SJCRH30 (cell line): ENCODE results near the gene SLC39A10. TPM values are rescaled to one million over a fixed set of nuclear protein-coding genes. Genes with fewer than 3 reads are reported as not detected.

Experiments used
- DNase-seq, 2 experiments: peaks; one replicate each; pipeline ENCODE4 v3.0.0-alpha.2; 2015 to 2020
- H3K27ac ChIP-seq: fragments of 250-450 bp; sonication (Bioruptor Pico); 2 replicates; pipeline ENCODE4 v1.5.1; 2020; ENCODE audit warnings: mild to moderate bottlenecking, moderate library complexity
- H3K27me3 ChIP-seq: fragments of 250-450 bp; sonication (Bioruptor Pico); 2 replicates; pipeline ENCODE4 v1.5.1; 2020; ENCODE audit warnings: mild to moderate bottlenecking, moderate library complexity
- H3K36me3 ChIP-seq: fragments of 250-450 bp; sonication (Bioruptor Pico); 2 replicates; pipeline ENCODE4 v1.5.1; 2020; ENCODE audit warnings: mild to moderate bottlenecking, moderate library complexity
- H3K4me1 ChIP-seq: fragments of 250-450 bp; sonication (Bioruptor Pico); 2 replicates; pipeline ENCODE4 v1.5.1; 2020; ENCODE audit warnings: mild to moderate bottlenecking, moderate library complexity
- H3K4me3 ChIP-seq: fragments of 250-450 bp; sonication (Bioruptor Pico); 2 replicates; pipeline ENCODE4 v1.5.1; 2020; ENCODE audit warnings: mild to moderate bottlenecking, moderate library complexity
- H3K9me3 ChIP-seq: fragments of 250-450 bp; sonication (Bioruptor Pico); replicated peaks from 2 replicates; pipeline ENCODE4 v1.5.1; 2020; ENCODE audit warnings: mild to moderate bottlenecking, moderate library complexity
- total RNA-seq: library from RNA; depleted of rRNA; stranded (reverse); fragments of >200 nt; shearing (Covaris generic); gene quantifications from 2 replicates; pipeline ENCODE4 v1.2.3, GENCODE V29; 2014

Gene SLC39A10
- total RNA-seq, 1 experiment from 2014 or later = 57.8 TPM

GRCh38 chr2:195709901-195710806, 53.1 kb downstream of the SLC39A10 start:
- Histone ChIP-seq H3K36me3 (peaks cover 6% of the 10 kb centered on the region; the same call in 1 of the 2 replicates), H3K9me3 (no peaks in the 10 kb centered on the region), H3K27me3 (no peaks in the 10 kb centered on the region), H3K4me1 (no peaks in the 10 kb centered on the region), H3K27ac (no peak overlapping the region), H3K4me3 (no peak overlapping the region)
- DNase-seq = no peak

- Histone ChIP-seq H3K4me1 (no peaks in the 10 kb centered on the region), H3K9me3 (no peaks in the 10 kb centered on the region), H3K27ac (no peak overlapping the region), H3K36me3 (peaks cover 9% of the 10 kb centered on the region), H3K27me3 (no peaks in the 10 kb centered on the region), H3K4me3 (no peak overlapping the region)
- no peak for DNase-seq
Observed at GRCh38 chr2:195711478-195711877, 54.5 kb downstream of the SLC39A10 start.

- no peak overlapping the region for H3K27ac ChIP-seq
- DNase-seq = no peak
- H3K36me3 ChIP-seq = peaks cover 18% of the 10 kb centered on the region
- H3K4me3 ChIP-seq = no peak overlapping the region
- H3K4me1 ChIP-seq = no peaks in the 10 kb centered on the region
- no peaks in the 10 kb centered on the region for H3K27me3 ChIP-seq
- no peaks in the 10 kb centered on the region for H3K9me3 ChIP-seq
Observed at GRCh38 chr2:195716466-195716865, 59.4 kb downstream of the SLC39A10 start.

- Histone ChIP-seq H3K9me3 (no peaks in the 10 kb centered on the region), H3K27me3 (no peaks in the 10 kb centered on the region), H3K4me1 (no peaks in the 10 kb centered on the region), H3K36me3 (peaks cover 12% of the 10 kb centered on the region), H3K4me3 (no peak overlapping the region), H3K27ac (no peak overlapping the region)
- DNase-seq = no peak
Observed at GRCh38 chr2:195721042-195721441, 64.0 kb downstream of the SLC39A10 start.

- no peak overlapping the region for H3K4me3 ChIP-seq
Observed at GRCh38 chr2:195722075-195722474, 65.0 kb downstream of the SLC39A10 start.

GRCh38 chr2:195727106-195727505, 70.1 kb downstream of the SLC39A10 start:
- Histone ChIP-seq H3K27me3 (no peaks in the 10 kb centered on the region), H3K4me3 (no peak overlapping the region), H3K36me3 (no peaks in the 10 kb centered on the region; the same call in 1 of the 2 replicates), H3K4me1 (no peaks in the 10 kb centered on the region), H3K27ac (no peak overlapping the region), H3K9me3 (no peaks in the 10 kb centered on the region)
- DNase-seq = no peak

More at GRCh38 chr2:195722075-195722474, 65.0 kb downstream of the SLC39A10 start:
- Histone ChIP-seq H3K9me3 (no peaks in the 10 kb centered on the region), H3K36me3 (peaks cover 4% of the 10 kb centered on the region), H3K27me3 (no peaks in the 10 kb centered on the region), H3K27ac (no peak overlapping the region), H3K4me1 (no peaks in the 10 kb centered on the region)
- no peak for DNase-seq

- no peaks in the 10 kb centered on the region for H3K27me3 ChIP-seq
- no peak overlapping the region for H3K27ac ChIP-seq
- H3K4me3 ChIP-seq = no peak overlapping the region
- DNase-seq = no peak
- no peaks in the 10 kb centered on the region for H3K9me3 ChIP-seq
- H3K4me1 ChIP-seq = no peaks in the 10 kb centered on the region
- H3K36me3 ChIP-seq = no peaks in the 10 kb centered on the region
Observed at GRCh38 chr2:195730912-195731311, 73.9 kb downstream of the SLC39A10 start.

GRCh38 chr2:195732574-195732973, 75.5 kb downstream of the SLC39A10 start:
- Histone ChIP-seq H3K4me3 (no peak overlapping the region), H3K27ac (no peak overlapping the region), H3K4me1 (no peaks in the 10 kb centered on the region), H3K36me3 (no peaks in the 10 kb centered on the region), H3K9me3 (no peaks in the 10 kb centered on the region), H3K27me3 (no peaks in the 10 kb centered on the region)
- no peak for DNase-seq

- no peaks in the 10 kb centered on the region for H3K4me1 ChIP-seq
- no peak for DNase-seq
- no peaks in the 10 kb centered on the region for H3K36me3 ChIP-seq
- no peaks in the 10 kb centered on the region for H3K27me3 ChIP-seq
- H3K4me3 ChIP-seq = no peak overlapping the region
- no peaks in the 10 kb centered on the region for H3K9me3 ChIP-seq
- H3K27ac ChIP-seq = no peak overlapping the region
Observed at GRCh38 chr2:195733831-195734230, 76.8 kb downstream of the SLC39A10 start.

GRCh38 chr2:195734395-195734794, 77.4 kb downstream of the SLC39A10 start:
- Histone ChIP-seq H3K4me1 (no peaks in the 10 kb centered on the region), H3K4me3 (no peak overlapping the region), H3K9me3 (no peaks in the 10 kb centered on the region), H3K27ac (no peak overlapping the region), H3K36me3 (no peaks in the 10 kb centered on the region), H3K27me3 (no peaks in the 10 kb centered on the region)
- DNase-seq = no peak

GRCh38 chr2:195734931-195735330, 77.9 kb downstream of the SLC39A10 start:
- Histone ChIP-seq H3K27ac (no peak overlapping the region), H3K4me3 (no peak overlapping the region), H3K27me3 (no peaks in the 10 kb centered on the region), H3K4me1 (no peaks in the 10 kb centered on the region), H3K9me3 (no peaks in the 10 kb centered on the region), H3K36me3 (no peaks in the 10 kb centered on the region)
- DNase-seq = no peak

- Histone ChIP-seq H3K4me1 (no peaks in the 10 kb centered on the region), H3K9me3 (no peaks in the 10 kb centered on the region), H3K4me3 (no peak overlapping the region), H3K36me3 (no peaks in the 10 kb centered on the region), H3K27me3 (no peaks in the 10 kb centered on the region), H3K27ac (no peak overlapping the region)
- DNase-seq = no peak
Observed at GRCh38 chr2:195735347-195735746, 78.3 kb downstream of the SLC39A10 start.

- H3K4me3 ChIP-seq = no peak overlapping the region
- H3K27ac ChIP-seq = no peak overlapping the region
- H3K9me3 ChIP-seq = no peaks in the 10 kb centered on the region
- H3K27me3 ChIP-seq = no peaks in the 10 kb centered on the region
- no peaks in the 10 kb centered on the region for H3K36me3 ChIP-seq
- no peaks in the 10 kb centered on the region for H3K4me1 ChIP-seq
- no peak for DNase-seq
Observed at GRCh38 chr2:195737511-195738325, 80.7 kb downstream of the SLC39A10 start.

- Histone ChIP-seq H3K36me3 (no peaks in the 10 kb centered on the region), H3K9me3 (0 out of 2 replicates have a peak, but pooled peaks cover 4% of the 10 kb centered on the region), H3K27ac (no peak overlapping the region), H3K27me3 (no peaks in the 10 kb centered on the region), H3K4me1 (no peaks in the 10 kb centered on the region), H3K4me3 (no peak overlapping the region)
- no peak for DNase-seq
Observed at GRCh38 chr2:195741191-195741590, 84.2 kb downstream of the SLC39A10 start.
